GM21447 (cell line): ENCODE data around the gene NDUFS6.
A peak's percentile ranks its signal among the peaks of the same experiment; 100 is the strongest.
"Not testable (repeated sequence)": the region's sequence is repeated elsewhere in the genome, so short reads cannot be mapped to it uniquely, and the experiment has no call there.

Source experiments
- ATAC-seq: cut with Tn5 transposase; IDR thresholded peaks from one replicate; pipeline ENCODE4 v1.9.1; 2021; ENCODE audit not compliant: unreplicated experiment

The NDUFS6 gene

DNA sequence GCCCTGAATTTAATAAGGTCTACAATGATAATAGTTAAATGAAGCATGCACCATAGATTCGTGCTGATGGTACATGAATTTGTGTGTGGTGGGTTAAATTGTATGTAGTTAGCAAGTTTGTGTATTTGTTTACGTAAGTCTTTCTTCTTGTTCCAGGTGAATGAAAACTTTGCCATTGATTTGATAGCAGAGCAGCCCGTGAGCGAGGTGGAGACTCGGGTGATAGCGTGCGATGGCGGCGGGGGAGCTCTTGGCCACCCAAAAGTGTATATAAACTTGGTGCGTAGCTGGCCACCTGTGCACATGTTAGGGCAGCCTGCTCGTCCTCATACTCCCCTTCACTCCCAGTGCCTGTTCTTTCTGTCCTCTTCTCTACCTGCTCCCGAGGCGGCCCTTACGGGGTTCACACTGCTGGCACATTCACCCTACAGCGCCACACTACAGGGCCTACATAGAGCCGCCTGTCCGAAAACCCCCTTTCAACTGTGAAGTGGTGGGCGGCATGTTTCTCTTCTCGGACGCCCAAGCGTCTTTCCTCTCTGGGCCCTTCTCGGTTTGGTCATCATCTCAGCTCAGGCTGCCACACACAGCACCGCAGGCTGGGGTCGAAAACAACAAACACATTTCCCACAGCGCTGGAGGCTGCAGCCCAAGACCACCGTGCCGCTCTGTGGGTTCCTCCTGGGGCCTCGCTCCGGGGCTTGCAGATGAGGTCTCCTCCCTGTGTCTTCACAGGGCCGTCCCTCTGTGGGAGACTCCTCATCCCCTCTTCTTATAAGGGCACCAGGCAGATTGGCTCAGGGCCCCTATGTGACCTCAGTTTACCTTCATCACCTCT is 13.2 kb downstream of the NDUFS6 start:
- ATAC-seq: no peak

DNA sequence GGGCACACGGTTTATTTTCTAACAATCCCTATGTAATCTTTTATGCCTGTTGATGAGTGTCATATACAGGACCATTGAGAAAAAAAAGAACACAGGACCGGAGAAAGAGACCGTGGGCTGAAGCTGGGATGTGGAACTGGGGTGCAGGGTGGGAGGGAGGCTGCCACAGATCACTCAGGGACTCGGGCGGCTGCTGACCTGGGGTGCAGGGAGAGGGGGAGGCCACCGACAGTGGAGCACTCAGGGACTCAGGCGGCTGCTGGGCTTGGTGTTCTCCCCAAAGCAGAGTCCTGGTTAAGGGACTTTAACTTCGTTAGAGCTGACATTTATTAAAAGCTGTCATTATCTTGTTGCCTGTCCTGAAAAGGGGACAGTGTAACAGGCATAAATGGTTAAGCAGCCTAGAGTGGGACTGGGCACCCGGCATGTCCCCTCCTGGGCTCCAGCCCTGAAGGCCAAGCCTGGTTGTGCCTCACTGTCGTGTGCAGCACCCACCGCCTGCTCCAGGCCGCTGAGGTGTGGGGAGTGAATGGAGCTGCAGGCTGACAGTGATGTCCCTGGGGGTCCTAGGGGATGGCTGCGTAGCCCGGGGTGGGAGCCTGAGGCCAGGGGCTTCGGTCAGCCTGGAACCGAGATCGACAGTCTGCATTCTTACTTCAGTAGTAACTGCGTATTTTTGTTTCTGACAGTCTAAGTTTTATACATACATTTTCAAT is 14.0 kb downstream of the NDUFS6 start:
- ATAC-seq: no peak

DNA sequence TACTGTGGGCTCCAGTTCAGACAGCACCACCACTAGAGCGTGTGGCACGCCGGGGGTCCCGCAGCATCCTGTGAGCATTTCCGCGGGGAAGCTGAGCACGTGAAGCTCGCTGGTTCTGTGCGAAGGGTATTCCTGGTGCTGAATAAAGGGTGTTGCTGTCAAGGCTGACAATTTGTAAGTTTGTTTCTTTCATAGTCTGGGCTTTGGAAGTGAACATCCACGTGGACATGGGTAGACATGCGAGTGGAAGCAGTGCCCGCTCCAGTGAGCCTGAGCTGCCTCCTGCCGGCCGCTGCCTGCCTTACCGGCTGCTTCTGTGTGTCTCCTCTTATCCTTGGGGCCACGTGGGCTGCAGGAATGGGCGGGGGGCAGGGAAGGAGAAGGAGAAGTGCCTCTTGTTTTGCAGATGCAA is 14.7 kb downstream of the NDUFS6 start:
- no peak for ATAC-seq

DNA sequence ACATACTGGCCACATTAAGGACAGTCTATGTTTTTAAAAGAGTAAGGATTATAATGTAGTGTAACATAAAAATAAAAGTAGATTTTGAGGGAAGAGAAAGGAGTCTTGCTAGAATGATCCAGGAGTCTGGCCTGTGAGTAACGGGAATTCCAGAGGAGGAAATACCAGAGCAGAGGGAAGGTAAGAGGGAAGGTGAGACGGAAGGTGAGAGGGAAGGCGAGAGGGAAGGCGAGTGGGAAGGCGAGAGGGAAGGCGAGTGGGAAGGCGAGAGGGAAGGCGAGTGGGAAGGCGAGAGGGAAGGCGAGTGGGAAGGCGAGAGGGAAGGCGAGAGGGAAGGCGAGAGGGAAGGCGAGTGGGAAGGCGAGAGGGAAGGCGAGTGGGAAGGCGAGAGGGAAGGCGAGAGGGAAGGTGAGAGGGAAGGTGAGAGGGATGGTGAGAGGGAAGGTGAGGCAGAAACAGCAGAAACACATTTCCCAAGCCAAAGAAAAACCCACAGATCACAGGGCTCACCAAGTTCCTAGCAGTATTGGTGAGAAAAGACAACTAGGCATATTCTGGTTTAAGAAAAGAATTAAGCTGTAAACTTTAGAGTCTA is 15.4 kb downstream of the NDUFS6 start:
- not testable (repeated sequence) for ATAC-seq

DNA sequence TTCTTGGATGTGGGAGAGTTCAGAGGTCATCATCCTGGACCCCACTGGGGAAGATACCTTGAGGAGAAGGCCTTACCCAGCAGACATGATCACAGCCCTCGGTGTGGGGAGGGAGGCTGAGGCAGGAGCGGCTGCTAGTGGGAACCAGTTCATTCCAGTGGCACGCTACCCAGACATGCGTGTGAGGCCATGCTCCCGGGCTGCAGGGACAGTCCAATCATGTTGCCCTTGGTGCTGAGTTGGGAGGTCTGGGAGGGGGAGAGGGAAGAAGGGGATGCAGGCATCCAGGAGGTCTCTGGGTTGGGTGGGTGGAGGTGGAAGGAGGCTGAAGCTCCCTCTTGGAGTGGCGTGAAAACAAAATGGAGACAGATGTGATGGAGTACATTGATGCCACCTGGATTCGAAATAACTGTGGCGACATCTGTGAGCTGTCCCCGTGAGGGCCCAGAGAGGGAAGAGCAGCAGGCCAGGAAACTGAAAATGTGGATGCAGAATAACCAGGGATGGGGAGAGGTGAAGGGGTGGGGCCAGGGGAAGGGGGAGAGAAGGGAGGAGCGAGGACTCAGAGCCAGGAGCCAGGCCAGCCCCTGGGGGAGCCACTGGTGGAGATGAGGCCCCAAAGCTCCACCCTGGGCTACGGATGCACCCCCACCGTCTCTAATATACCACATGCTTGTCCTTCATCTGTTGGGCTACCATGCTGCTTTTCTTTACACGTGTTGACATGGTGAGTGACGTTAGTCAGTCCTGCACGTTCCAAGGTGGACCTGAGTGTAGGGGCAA is 16.2 kb downstream of the NDUFS6 start:
- no peak for ATAC-seq

DNA sequence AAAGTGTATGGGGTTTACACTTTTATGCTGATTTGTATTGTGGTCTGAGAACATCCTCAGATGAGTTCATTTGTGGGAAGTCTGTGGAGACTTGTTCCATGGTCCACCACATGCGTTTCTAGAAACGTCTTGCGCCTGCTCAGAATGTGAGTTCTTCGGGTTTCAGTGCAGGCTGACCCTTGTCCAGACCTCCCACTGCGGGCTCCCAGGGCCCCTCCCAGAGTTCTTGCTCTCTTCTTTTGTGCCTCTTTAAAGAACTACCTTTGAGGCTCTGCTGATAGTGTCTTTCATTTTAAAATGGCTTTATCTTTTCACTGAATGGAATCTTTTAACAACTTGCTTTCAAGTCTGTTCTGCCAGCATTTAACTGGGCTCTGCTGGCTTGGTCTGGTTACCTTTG is 17.6 kb downstream of the NDUFS6 start:
- no peak for ATAC-seq

DNA sequence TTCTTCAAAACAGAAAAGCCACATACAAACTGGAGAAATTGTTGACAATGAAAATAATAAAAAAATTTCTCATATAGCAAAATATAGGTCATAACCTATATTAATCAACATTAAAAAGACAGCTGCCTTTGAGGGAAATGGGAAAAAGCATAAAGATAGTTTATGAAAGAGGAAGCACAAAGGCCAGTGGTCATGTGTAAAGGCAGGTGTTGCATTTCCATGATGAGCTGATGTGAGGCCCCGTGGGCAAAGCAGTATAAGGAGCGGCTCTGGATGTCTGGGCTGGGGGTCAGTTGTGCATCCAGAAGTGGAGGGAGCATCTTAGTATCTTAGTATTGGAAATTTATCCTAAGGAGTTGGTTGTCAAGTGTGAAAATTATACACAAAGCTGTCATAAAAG is 18.3 kb downstream of the NDUFS6 start:
- ATAC-seq: no peak

DNA sequence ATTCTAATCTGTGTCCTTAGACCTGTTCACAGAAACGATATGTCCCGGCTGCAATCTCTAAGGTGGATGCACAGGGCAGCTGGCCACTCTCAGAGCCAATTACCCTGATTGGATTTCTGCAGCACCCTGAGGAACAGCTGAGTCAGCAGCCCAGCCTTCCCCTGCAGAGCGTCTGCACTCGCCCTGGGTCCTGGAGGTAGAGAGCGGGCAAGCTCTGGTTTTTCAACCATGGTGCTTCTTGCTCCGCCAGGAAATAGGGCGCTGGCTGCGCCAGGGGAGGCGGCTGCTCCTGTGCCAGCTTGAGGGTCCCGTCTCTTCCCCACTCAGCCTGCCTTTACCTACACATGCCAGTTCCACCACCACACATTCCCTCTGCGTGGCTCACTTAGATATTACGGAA is 19.2 kb downstream of the NDUFS6 start:
- ATAC-seq: no peak

DNA sequence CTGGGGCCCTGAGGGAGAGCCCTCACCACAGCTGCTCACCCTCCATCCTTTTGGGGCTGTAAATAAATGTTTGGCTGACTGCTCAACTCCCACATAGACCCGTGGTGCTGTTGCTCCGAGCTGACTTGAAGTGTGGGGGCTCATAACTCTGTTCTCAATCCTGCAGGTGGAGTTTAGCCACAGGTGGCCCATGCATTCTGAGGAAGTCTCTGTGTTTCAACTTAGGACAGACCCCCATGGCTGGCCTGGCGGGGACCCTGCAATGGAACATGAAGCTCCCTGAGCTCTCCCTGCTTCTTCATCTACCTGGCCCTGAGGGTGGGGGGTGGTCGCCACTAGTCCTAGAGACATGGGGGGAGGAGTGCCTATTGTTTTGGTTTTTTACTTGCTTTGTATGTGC is 19.7 kb downstream of the NDUFS6 start:
- ATAC-seq: no peak

DNA sequence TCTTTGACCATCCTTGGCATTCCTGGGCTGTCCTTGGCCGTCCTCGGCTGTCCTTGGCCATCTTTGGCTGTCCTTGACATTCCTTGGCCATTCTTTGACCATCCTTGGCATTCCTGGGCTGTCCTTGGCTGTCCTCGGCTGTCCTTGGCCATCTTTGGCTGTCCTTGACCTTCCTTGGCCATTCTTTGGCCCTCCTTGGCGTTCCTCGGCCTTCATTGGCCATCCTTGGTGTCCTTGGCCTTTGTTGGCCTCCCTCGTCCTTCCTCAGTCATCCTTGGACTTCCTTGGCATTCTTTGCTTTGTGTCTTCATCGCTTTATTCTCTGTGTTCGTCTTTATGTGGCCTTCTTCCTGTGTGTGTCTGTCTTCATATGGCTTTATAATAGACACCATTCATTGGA is 20.7 kb downstream of the NDUFS6 start:
- no peak for ATAC-seq

DNA sequence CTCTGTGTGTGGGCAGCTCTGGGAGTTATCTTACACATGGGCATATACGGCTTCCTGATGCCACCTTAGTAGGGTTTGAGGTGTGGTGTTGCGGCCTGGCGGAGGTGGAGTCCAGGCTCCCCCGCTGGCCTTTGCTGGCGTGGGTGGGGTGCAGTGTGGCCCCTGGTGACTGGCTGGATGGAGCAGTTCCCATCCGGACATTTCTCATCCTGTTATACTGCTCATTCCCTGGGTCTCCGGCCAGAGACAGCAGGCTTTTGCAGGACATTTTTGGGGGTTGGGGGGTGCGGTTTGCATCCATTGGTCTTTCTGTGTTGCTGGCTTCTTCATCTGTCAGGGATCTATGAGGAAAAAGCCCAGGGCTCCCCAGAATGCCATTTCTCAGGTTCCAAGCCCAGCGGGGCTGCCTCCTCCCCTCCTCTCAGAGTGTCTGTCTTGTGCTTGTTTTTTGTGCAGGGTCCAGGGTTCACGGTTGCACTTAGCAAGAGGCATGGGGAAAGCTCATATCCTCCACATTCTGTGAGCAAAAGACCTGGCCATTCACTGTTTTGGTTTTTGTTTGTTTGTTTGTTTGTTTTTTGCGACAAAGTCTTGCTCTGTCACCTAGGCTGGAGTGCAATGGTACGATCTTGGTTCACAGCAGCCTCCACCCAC is 22.3 kb downstream of the NDUFS6 start:
- no peak for ATAC-seq

DNA sequence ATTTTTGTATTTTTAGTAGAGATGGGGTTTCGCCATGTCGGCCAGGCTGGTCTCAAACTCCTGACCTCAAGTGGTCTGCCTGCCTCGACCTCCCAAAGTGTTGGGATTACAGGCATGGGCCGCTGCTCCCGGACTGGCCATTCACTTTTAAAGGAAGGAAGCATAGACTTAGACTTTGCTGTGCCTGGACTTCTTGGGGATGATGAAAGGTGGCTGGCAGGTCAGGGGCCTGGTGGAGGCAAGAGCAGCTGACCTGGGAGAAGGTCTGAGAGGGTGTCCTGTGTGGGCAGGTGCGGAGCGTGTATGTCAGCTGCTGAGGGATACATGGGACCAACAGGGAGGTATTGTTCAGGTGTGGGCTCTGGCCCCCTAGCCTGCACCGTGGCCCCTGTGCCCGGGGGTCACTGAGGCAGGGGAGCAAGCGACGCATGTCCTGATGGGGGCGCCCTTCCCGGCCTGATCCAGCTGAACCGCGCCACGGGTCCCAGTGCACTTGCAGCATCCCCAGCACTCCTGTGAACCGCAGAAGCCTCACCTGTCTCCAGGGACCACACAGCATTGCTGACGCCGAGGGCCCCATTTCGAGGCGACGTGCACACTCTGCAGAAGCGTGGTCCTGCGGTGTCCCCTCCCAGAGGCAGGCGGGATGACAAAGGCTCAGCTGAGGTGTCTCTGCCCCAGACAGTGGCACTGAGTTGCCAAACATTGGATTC is 23.1 kb downstream of the NDUFS6 start:
- ATAC-seq: no peak

DNA sequence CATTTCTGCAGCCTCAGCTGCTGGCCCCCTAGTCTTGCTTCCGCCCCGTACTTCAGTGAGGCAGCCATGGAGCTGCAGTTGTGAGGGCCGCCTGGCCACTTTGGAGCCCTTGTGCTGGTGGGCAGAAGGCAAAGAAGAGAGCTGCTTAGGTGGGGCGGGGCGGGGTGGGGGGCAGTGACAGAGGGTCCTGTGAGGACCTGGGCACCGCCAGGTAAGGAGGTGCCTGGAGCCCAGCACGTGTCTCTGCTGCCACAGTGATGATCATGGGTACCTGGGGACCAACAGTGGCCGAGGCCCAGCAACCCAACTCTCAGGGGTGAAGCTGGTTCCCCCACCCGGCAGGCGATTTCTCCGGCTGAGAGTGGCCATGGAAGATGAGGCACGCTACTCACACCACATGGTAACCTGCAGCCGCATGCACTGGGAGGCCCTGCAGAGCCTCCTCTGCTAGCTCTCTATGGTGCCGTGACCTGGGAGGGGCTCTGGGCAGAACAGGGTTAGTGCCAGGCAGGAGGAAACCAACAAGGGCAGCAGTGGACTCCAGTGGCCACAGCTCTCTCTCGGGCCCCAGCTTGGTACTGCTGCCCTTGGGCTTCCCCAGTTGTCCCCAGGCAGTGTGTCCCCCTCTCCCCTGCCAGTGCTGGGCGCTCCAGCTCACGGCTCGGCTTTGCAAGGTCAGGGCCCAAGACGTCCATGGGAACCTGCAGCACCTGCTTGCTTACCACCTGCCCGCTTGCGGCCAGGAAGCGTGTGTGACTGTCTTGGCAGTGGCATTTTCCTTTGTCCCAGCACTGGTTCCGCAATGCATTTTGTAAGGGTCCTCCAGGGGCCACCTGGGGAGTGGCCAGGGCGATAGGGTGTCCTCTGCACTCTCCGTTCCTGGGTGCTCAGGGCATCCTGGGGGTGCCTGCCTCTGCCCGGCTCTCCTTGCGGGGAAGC is 24.0 kb downstream of the NDUFS6 start:
- ATAC-seq: no peak

DNA sequence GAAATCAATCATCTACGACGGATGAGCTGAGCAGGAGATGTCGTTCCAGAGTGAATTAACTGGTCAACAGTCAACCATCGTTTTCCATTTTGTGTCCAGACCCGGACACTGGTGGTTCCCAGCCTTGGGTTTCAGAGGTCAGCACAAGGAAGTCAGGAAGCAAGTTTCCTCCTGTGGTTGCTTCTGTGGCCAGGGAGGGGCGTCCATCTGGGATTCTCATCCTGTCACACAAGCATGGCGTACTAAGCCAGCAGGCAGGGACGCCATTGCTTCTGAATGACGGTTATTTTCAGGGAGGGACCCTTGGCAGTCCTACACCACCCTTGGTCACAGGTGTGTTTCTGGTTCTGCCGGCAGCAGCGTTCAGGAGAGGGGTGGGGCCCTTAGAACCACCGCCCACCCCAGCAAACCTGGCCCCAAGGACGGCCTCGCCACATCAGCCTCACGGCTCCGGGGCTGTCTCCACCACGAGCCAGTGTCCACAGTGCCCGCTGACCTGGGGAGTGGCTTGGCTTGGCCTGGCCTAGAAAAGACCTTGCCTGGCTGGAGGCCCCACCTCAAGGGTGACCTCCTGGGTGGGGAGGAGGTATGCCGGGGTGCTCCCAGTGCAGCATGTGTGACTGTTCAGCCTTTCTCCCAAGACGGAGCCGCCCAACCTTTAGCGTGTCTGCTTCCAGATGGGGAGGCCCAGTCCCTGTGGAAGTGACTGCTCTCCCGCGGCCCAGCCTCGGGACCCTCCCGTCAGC is 25.2 kb downstream of the NDUFS6 start:
- ATAC-seq: no peak

DNA sequence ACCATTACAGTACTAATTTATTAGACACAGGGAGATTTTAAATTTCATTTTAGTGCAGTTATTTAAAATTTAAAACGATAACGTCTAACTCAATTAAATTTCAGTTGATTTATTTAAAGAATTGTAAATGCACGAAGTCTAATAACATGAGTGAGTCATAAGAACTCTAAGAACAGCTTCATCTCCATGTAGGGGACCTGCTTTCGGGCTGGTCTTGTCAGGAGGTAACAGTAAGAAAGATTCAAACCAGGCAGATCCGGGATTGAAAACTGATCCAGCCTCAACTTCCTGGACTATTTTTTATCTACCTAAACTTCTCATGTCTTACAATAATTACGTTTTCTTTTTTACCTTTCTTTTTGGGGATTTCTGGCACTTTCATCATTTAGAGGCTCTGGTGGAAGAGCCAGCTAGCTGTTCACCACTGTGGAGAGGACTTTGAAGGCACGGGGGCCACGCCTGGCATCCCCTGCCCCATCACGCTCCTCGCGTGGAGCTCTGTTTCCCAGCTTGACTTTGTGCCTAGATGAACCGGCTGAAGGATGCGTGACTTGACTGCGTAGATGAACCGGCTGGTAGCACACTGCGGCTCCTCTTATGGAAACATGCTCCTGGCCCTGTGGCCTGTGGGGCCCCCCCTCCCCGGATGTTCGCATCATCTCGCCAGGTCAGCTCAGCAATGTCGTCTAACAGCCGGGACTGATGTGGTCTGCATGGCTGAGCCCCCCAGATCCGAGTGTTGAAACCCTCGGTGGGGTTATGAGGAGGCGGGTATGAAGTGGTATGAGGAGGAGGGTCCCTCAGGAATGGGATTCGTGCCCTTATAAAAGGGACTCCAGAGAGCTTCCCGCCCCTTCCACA is 26.0 kb downstream of the NDUFS6 start:
- ATAC-seq: no peak

DNA sequence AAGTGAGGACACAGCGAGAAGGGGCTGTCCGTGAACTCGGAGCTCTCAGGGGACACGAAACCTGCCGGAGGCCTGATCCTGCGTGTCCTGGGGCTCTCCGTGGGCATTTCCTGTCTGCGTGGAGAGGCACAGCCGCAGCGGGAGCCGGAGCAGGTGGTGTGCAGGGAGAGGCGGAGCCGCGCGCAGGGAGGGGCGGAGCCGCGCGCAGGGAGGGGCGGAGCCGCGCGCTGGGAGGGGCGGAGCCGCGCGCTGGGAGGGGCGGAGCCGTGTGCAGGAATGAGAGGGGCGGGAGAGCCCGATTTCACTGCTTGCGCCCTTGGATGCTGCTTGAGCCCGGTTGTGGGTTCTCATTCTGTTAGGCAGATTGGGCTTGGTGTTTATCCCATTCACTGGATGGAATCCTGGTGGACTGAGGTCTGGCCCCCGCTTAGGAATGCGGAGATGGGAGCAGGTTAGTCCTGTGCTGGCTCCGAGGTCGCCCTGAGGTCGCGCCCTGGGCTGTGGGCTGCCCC is 26.7 kb downstream of the NDUFS6 start:
- ATAC-seq: peak; percentile 71

DNA sequence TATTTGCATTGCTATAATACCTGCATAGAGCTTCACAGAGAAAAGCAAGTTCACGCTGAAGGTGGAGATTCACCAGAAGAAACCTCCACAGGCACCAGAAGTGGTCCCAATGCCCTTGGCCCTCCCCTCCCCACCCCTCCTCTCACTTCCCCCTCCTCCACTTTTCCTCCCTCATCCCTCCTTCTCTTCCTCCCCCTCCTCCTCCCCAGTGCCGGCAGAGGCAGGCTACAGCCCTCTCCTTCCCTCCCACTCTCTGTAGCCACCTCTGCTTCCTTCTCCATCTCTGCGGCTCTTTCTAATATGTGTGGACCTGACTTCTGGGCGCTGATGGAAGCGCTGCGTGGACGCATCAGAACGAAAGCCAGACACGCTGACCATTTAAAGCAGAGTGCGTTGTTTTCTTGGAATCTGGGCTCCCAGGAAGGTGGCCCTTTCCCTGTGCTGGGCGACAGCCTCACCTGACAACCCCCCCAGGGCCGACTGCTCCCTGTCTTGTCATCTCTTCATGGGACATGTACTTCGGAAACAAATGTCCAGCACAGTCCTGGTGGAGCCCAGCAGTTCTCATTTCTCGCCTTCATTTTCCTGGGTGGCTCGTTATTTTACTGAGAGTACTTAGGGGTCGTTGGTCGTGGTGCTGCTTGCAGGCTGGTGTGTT is 29.5 kb downstream of the NDUFS6 start:
- ATAC-seq: no peak
